Ovary (tissue), 3 donors: ENCODE results near the gene AOPEP.

Source experiments
- CTCF ChIP-seq, 3 donors: fragments of 450-650 bp in 2 of 3; fragments of 200-600 bp in 1 of 3; IDR thresholded peaks; one replicate each; pipeline versions ENCODE4 v1.5.1 to v1.8.0; 2016 to 2022; ENCODE audit warnings: antibody characterized with exemption in 3 of 3, mild to moderate bottlenecking in 1 of 3
- POLR2A ChIP-seq: fragments of 450-650 bp; IDR thresholded peaks from one replicate; pipeline ENCODE4 v1.6.1; 2017; ENCODE audit warnings: antibody characterized with exemption, mild to moderate bottlenecking, moderate library complexity
- donor health status: DM: no; HTN: no; CAD: no.

GRCh38 chr9:95125652-95126051 lies 399.2 kb downstream of the AOPEP start:
- TF ChIP-seq CTCF (IDR thresholded peaks at IDR 0.05) (no peak), POLR2A (no peak)
